ENCODE measurements around the gene SFRP4. TPM values are rescaled to one million over a fixed set of nuclear protein-coding genes. Genes with fewer than 3 reads are reported as not detected.
"Not testable (repeated sequence)": the region's sequence is repeated elsewhere in the genome, so short reads cannot be mapped to it uniquely, and the experiment has no call there.

SFRP4 gene
- total RNA-seq, 4 donors from 2014 or later = 3.0 to 11.3 (median 6.8) TPM

- Histone ChIP-seq H3K36me3 (no peaks in the 10 kb centered on the region), H3K27me3 (no peaks in the 10 kb centered on the region), H3K9me3 (no peaks in the 10 kb centered on the region), H3K4me1 (no peaks in the 10 kb centered on the region), H3K27ac (replicated peaks in 1 of 4) (no peak overlapping the region), H3K4me3 (no peak overlapping the region)
- 85% methylated on average over 9 of the region's 9 CpGs for whole genome bisulfite sequencing
- DNase-seq (ENCODE audit: extremely low spot score) = no peak
- TF ChIP-seq POLR2AphosphoS5 (IDR thresholded peaks at IDR 0.05) = no peak
- TF ChIP-seq CTCF (IDR thresholded peaks at IDR 0.05) = no peak
- no peak for TF ChIP-seq EP300 (IDR thresholded peaks at IDR 0.05)
- no peak for TF ChIP-seq POLR2A (IDR thresholded peaks at IDR 0.05; ENCODE audit: low read depth)
- intact Hi-C loops (cut with DNase I) = no loop called here
Observed at GRCh38 chr7:37957221-37957970, 40.8 kb upstream of the SFRP4 start.

GRCh38 chr7:37956791-37957190, 40.2 kb upstream of the SFRP4 start:
- peaks cover 0 to 6% (median 0%) of the 10 kb centered on the region in 4 donors for H3K36me3 ChIP-seq
- H3K4me1 ChIP-seq = no peaks in the 10 kb centered on the region
- TF ChIP-seq EP300 (IDR thresholded peaks at IDR 0.05) = no peak
- TF ChIP-seq POLR2AphosphoS5 (IDR thresholded peaks at IDR 0.05) = no peak
- TF ChIP-seq POLR2A (IDR thresholded peaks at IDR 0.05; ENCODE audit: low read depth) = no peak
- no peak for TF ChIP-seq CTCF (IDR thresholded peaks at IDR 0.05)
- intact Hi-C loops (cut with DNase I) = no loop called here
- no peaks in the 10 kb centered on the region for H3K9me3 ChIP-seq
- no peak overlapping the region for H3K4me3 ChIP-seq
- H3K27ac ChIP-seq (replicated peaks in 1 of 4) = no peak overlapping the region
- no peaks in the 10 kb centered on the region for H3K27me3 ChIP-seq
- no peak for DNase-seq (ENCODE audit: extremely low spot score)

- DNase-seq (ENCODE audit: extremely low spot score); H3K9me3 ChIP-seq; H3K27me3 ChIP-seq; H3K4me1 ChIP-seq; intact Hi-C loops (cut with DNase I); H3K4me3 ChIP-seq; H3K36me3 ChIP-seq; H3K27ac ChIP-seq (replicated peaks in 1 of 4): not testable (repeated sequence)
- 92% methylated on average over 1 of the region's 1 CpG for WGBS
Observed at GRCh38 chr7:37954217-37954616, 37.6 kb upstream of the SFRP4 start.

- intact Hi-C loops (cut with DNase I) = no loop called here
- Histone ChIP-seq H3K36me3 (peaks cover 0 to 9% (median 1%) of the 10 kb centered on the region in 4 donors), H3K9me3 (no peaks in the 10 kb centered on the region), H3K27me3 (no peaks in the 10 kb centered on the region), H3K4me1 (peaks cover 0 to 5% (median 0%) of the 10 kb centered on the region in 4 donors), H3K27ac (replicated peaks in 1 of 4) (no peak overlapping the region), H3K4me3 (no peak overlapping the region)
- no peak for TF ChIP-seq EP300 (IDR thresholded peaks at IDR 0.05)
- no peak for TF ChIP-seq POLR2A (IDR thresholded peaks at IDR 0.05; ENCODE audit: low read depth)
- TF ChIP-seq POLR2AphosphoS5 (IDR thresholded peaks at IDR 0.05) = no peak
- TF ChIP-seq CTCF (IDR thresholded peaks at IDR 0.05) = no peak
- DNase-seq (ENCODE audit: extremely low spot score) = no peak
- 89% methylated on average over 2 of the region's 2 CpGs for WGBS
Observed at GRCh38 chr7:37952240-37952639, 35.6 kb upstream of the SFRP4 start.

GRCh38 chr7:37947941-37948210, 31.3 kb upstream of the SFRP4 start:
- Histone ChIP-seq H3K27ac (replicated peaks in 1 of 4) (no peak overlapping the region), H3K4me3 (no peak overlapping the region), H3K36me3 (peaks cover 0 to 9% (median 1%) of the 10 kb centered on the region in 4 donors), H3K9me3 (no peaks in the 10 kb centered on the region), H3K4me1 (peaks cover 5 to 14% (median 12%) of the 10 kb centered on the region in 4 donors), H3K27me3 (no peaks in the 10 kb centered on the region)
- DNase-seq (ENCODE audit: extremely low spot score) = no peak
- no peak for TF ChIP-seq POLR2AphosphoS5 (IDR thresholded peaks at IDR 0.05)
- no peak for TF ChIP-seq CTCF (IDR thresholded peaks at IDR 0.05)
- 87% methylated on average over 7 of the region's 7 CpGs for WGBS
- intact Hi-C loops (cut with DNase I) = no loop called here
